H1 (cell line): ENCODE results near the gene LRRC28. TPM values are rescaled to one million over a fixed set of nuclear protein-coding genes. Genes with fewer than 3 reads are reported as not detected.

Experiments
- CTCF ChIA-PET: fragments of 300-600 bp; sonication (Branson Sonifier 250); formaldehyde crosslinking; loops from one replicate; lab custom pipeline; 2021; ENCODE audit not compliant: partially characterized antibody; lab: Charles Lee
- POLR2A ChIA-PET: fragments of 300-600 bp; sonication (Branson Sonifier 250); formaldehyde crosslinking; loops from one replicate; lab custom pipeline; 2021; ENCODE audit warnings: inconsistent platforms; ENCODE audit not compliant: partially characterized antibody; lab: Charles Lee
- DNase-seq, 2 experiments: peaks; one replicate each; pipeline versions ENCODE4 v3.0.0 to v3.0.0-alpha.2; 2010 to 2022; ENCODE audit warnings: low spot score in 2 of 2, low read depth in 1 of 2, mixed read lengths in 1 of 2
- FAIRE-seq: peaks from 2 replicates; lab custom pipeline; 2011; peaks lifted over from hg19 to GRCh38; lab: Jason Lieb, UNC
- H2AFZ ChIP-seq: 2 replicates; pipeline ENCODE4 v1.8.1; 2012; ENCODE audit warnings: low read length, inconsistent platforms
- H2AK5ac ChIP-seq: 2 replicates; pipeline ENCODE4 v1.6.1; 2013; ENCODE audit warnings: low read depth, low read length
- H2BK120ac ChIP-seq: replicated peaks from 2 replicates; pipeline ENCODE3; 2013; ENCODE audit warnings: low read depth, low read length, inconsistent platforms
- H2BK12ac ChIP-seq: 2 replicates; pipeline ENCODE4 v1.6.1; 2013; ENCODE audit warnings: low read depth, low read length
- H2BK15ac ChIP-seq: 2 replicates; pipeline ENCODE4 v1.6.1; 2013; ENCODE audit warnings: low read length
- H2BK20ac ChIP-seq: 2 replicates; pipeline ENCODE4 v1.6.1; 2013; ENCODE audit warnings: low read length
- H2BK5ac ChIP-seq: 2 replicates; pipeline ENCODE4 v1.6.1; 2013; ENCODE audit warnings: low read depth, low read length
- H3K14ac ChIP-seq: 2 replicates; pipeline ENCODE4 v1.6.1; 2013; ENCODE audit warnings: inconsistent platforms; ENCODE audit not compliant: insufficient read length
- H3K18ac ChIP-seq: 2 replicates; pipeline ENCODE4 v1.6.1; 2013; ENCODE audit warnings: low read length; ENCODE audit errors: extremely low read depth
- H3K23ac ChIP-seq: 2 replicates; pipeline ENCODE4 v1.6.1; 2013; ENCODE audit warnings: inconsistent platforms; ENCODE audit not compliant: insufficient read length
- H3K23me2 ChIP-seq: 2 replicates; pipeline ENCODE4 v1.6.1; 2013; ENCODE audit warnings: low read depth, low read length
- H3K27ac ChIP-seq: 2 replicates; pipeline ENCODE4 v1.6.1; 2011; ENCODE audit warnings: low read depth, low read length, inconsistent platforms
- H3K27me3 ChIP-seq, 4 experiments: replicated peaks in 1 of 4; 1 replicate in 1 of 4; 2 replicates in 3 of 4; pipeline versions ENCODE4 v1.6.1 to v1.8.1; 2011 to 2013; ENCODE audit warnings: low read length in 3 of 4, mild to moderate bottlenecking in 3 of 4, inconsistent platforms in 2 of 4, mixed read lengths in 2 of 4, moderate library complexity in 1 of 4; ENCODE audit not compliant: control insufficient read depth in 3 of 4, insufficient read depth in 3 of 4; ENCODE audit errors: extremely low read depth in 1 of 4
- H3K36me3 ChIP-seq, 4 experiments: 2 replicates each; pipeline versions ENCODE4 v1.6.1 to v1.8.1; 2011 to 2013; ENCODE audit warnings: mild to moderate bottlenecking in 4 of 4, low read length in 3 of 4, moderate library complexity in 2 of 4, control low read depth in 1 of 4, inconsistent platforms in 1 of 4; ENCODE audit not compliant: insufficient read depth in 4 of 4, control insufficient read depth in 2 of 4
- H3K4ac ChIP-seq: replicated peaks from 2 replicates; pipeline ENCODE3; 2013; ENCODE audit warnings: low read length, low read depth, mixed read lengths, inconsistent platforms; ENCODE audit not compliant: insufficient read length
- H3K4me1 ChIP-seq, 4 experiments: replicated peaks in 1 of 4; 1 replicate in 1 of 4; 2 replicates in 3 of 4; pipeline versions ENCODE4 v1.6.1 to v1.8.1; 2011 to 2013; ENCODE audit warnings: low read length in 3 of 4, inconsistent platforms in 2 of 4, mixed read lengths in 1 of 4; ENCODE audit not compliant: insufficient read depth in 4 of 4, control insufficient read depth in 3 of 4
- H3K4me2 ChIP-seq, 2 experiments: 2 replicates each; pipeline versions ENCODE4 v1.6.1 to v1.8.1; 2011 to 2013; ENCODE audit warnings: low read depth in 2 of 2, low read length in 2 of 2, control low read depth in 1 of 2, inconsistent platforms in 1 of 2, mild to moderate bottlenecking in 1 of 2; ENCODE audit not compliant: insufficient read depth in 1 of 2
- H3K4me3 ChIP-seq, 4 experiments: fragments of 200-600, 300-600 bp in 1 of 4; sonication (generic), shearing (Covaris generic), sonication (Bioruptor Twin) in 1 of 4; 2 replicates each; pipeline versions ENCODE4 v1.5.1 to v1.8.1; 2011 to 2016; ENCODE audit warnings: low read length in 4 of 4, low read depth in 3 of 4, control low read depth in 2 of 4, inconsistent platforms in 2 of 4, mild to moderate bottlenecking in 2 of 4, mixed read lengths in 1 of 4, moderate library complexity in 1 of 4; ENCODE audit not compliant: insufficient read depth in 2 of 4; ENCODE audit errors: extremely low read depth in 1 of 4
- H3K56ac ChIP-seq: replicated peaks from 2 replicates; pipeline ENCODE3; 2013; ENCODE audit warnings: low read depth, mild to moderate bottlenecking, mixed read lengths, low read length, inconsistent platforms; ENCODE audit not compliant: insufficient read length
- H3K79me1 ChIP-seq: 2 replicates; pipeline ENCODE4 v1.6.1; 2013; ENCODE audit warnings: low read depth, low read length, control low read depth
- H3K79me2 ChIP-seq, 2 experiments: 2 replicates each; pipeline versions ENCODE4 v1.6.1 to v1.8.1; 2012 to 2013; ENCODE audit warnings: low read length in 2 of 2, mild to moderate bottlenecking in 2 of 2, inconsistent platforms in 1 of 2; ENCODE audit not compliant: insufficient read depth in 2 of 2, control insufficient read depth in 1 of 2
- H3K9ac ChIP-seq, 4 experiments: replicated peaks in 1 of 4; 1 replicate in 1 of 4; 2 replicates in 3 of 4; pipeline versions ENCODE4 v1.6.1 to v1.8.1; 2011 to 2013; ENCODE audit warnings: low read depth in 3 of 4, low read length in 3 of 4, control low read depth in 2 of 4, mild to moderate bottlenecking in 2 of 4, moderate library complexity in 2 of 4, inconsistent platforms in 1 of 4; ENCODE audit errors: extremely low read depth in 1 of 4
- H3K9me3 ChIP-seq, 2 experiments: 2 replicates each; pipeline versions ENCODE4 v1.6.1 to v1.8.1; 2012 to 2013; ENCODE audit warnings: mild to moderate bottlenecking in 2 of 2, moderate library complexity in 2 of 2, control low read depth in 1 of 2, inconsistent platforms in 1 of 2, low read depth in 1 of 2, low read length in 1 of 2, mixed read lengths in 1 of 2; ENCODE audit not compliant: insufficient read depth in 2 of 2
- H4K20me1 ChIP-seq, 2 experiments: replicated peaks in 1 of 2; 2 replicates each; pipeline versions ENCODE3 to v1.8.1; 2011 to 2013; ENCODE audit warnings: inconsistent platforms in 2 of 2, low read length in 2 of 2, mild to moderate bottlenecking in 1 of 2; ENCODE audit not compliant: insufficient read depth in 2 of 2, control insufficient read depth in 1 of 2
- H4K5ac ChIP-seq: 2 replicates; pipeline ENCODE4 v1.6.1; 2013; ENCODE audit warnings: low read length, low read depth, mixed read lengths, inconsistent platforms; ENCODE audit not compliant: insufficient read length
- H4K8ac ChIP-seq: 2 replicates; pipeline ENCODE4 v1.8.0; 2013; ENCODE audit warnings: mild to moderate bottlenecking, moderate library complexity, low read length, inconsistent platforms; ENCODE audit not compliant: insufficient read depth; ENCODE audit errors: extremely low read depth
- H4K91ac ChIP-seq: replicated peaks from 2 replicates; pipeline ENCODE3; 2013; ENCODE audit warnings: low read length, mixed read lengths, inconsistent platforms; ENCODE audit not compliant: insufficient read length
- CBX5 ChIP-seq: fragments of 300-800, 300-1000 bp; sonication (generic); IDR thresholded peaks from 2 replicates; pipeline ENCODE4 v1.7.1; 2016; ENCODE audit warnings: antibody characterized with exemption, low read length, low read depth
- GABPA ChIP-seq: IDR thresholded peaks from 2 replicates; pipeline ENCODE4 v1.6.1; 2011; ENCODE audit warnings: mild to moderate bottlenecking, low read length, moderate library complexity, borderline replicate concordance; ENCODE audit not compliant: insufficient read depth
- RNF2 ChIP-seq: fragments of 200-900, 300-1000 bp; sonication (generic); IDR thresholded peaks from 2 replicates; pipeline ENCODE4 v1.7.1; 2016; ENCODE audit warnings: borderline replicate concordance, low read depth, mild to moderate bottlenecking, antibody characterized with exemption, low read length; ENCODE audit not compliant: poor library complexity, severe bottlenecking; ENCODE audit errors: missing control alignments
- SAP30 ChIP-seq: fragments of 300-600 bp; sonication (generic); IDR thresholded peaks from 2 replicates; pipeline ENCODE4 v1.7.1; 2012; ENCODE audit warnings: low read length, moderate library complexity, mild to moderate bottlenecking, inconsistent platforms; ENCODE audit not compliant: insufficient read depth, insufficient replicate concordance
- WGBS, 2 experiments: shearing (Covaris generic) in 1 of 2; methylation state at CpG; one replicate each; pipeline versions ENCODE4 v1.1.6 to v1.1.7; 2013 to 2015; ENCODE audit warnings: low lambda C conversion rate in 2 of 2, mixed read lengths in 2 of 2, inconsistent platforms in 1 of 2, low coverage in 1 of 2, missing lambda C conversion rate in 1 of 2; ENCODE audit not compliant: insufficient replicate concordance in 2 of 2, insufficient coverage in 1 of 2, insufficient read length in 1 of 2; ENCODE audit errors: extremely low coverage in 1 of 2, missing lambda C conversion rate in 1 of 2; 5-methylcytosine and 5-hydroxymethylcytosine counted together
- polyA plus RNA-seq, 7 experiments: library from polyadenylated mRNA; depleted of rRNA in 3 of 7; stranded (reverse) in 5 of 7; unstranded in 2 of 7; fragments of >200 nt in 5 of 7; fragments of 200-250 nt in 2 of 7; gene quantifications; 1 replicate in 5 of 7; 2 replicates in 1 of 7; 4 replicates in 1 of 7; pipeline versions ENCODE4 v1.2.1 to v1.2.3, GENCODE V29; 2011 to 2013; ENCODE audit warnings: missing spikeins in 2 of 7, mixed read lengths in 2 of 7
- total RNA-seq: library from RNA; stranded (reverse); fragmentation: NEBNext Ultra II Directional; extraction: Animal tissue kit (Norgen Biotek cat#: 25700); gene quantifications from 2 replicates; pipeline ENCODE4 v1.2.1, GENCODE V29; 2021

LRRC28 gene
- total and polyA plus RNA-seq, 2 of the 8 experiments (the other 6 are each of a cell fraction or from before 2014, with no cell fraction given): 20.2 to 23.3 TPM

DNA sequence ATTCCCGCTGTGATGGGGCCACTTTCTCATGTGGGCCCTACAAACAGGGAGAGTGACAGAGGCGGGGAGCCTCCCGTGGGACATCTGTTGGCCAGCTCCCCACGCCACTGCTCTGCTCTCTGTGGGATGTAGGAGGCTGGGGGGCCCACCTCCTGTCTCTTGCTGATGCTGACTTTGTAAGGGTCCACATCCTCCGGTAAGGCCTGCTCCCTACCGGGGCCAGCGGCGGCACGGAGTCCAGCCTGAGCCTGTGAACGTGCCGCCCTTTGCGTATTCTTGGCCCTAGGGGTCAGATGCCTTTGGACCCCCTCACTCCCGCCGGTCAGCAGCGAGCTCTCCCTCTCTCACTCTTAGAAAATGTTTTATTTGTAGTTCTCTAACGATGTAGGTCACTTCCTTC, 153.2 kb downstream of the LRRC28 start:
- CTCF ChIA-PET: interaction anchor here (0.9 to 1.5 kb wide), 4 partner anchors 117 to 300 kb away, joined by 3 to 6 read pairs (median 4); no protein-coding TSS in a partner anchor
- H3K9me3 ChIP-seq: no peaks in the 10 kb centered on the region
- H4K5ac ChIP-seq: no peak overlapping the region
- no peaks in the 10 kb centered on the region for H4K20me1 ChIP-seq
- no peak overlapping the region for H3K4me3 ChIP-seq
- H3K27me3 ChIP-seq: no peaks in the 10 kb centered on the region
- no peaks in the 10 kb centered on the region for H3K79me2 ChIP-seq
- H3K4me1 ChIP-seq: peaks cover 0 to 3% (median 0%) of the 10 kb centered on the region in 4 experiments; a peak in 2 of 7 replicates
- H2BK15ac ChIP-seq: no peak overlapping the region
- no peak overlapping the region for H3K4me2 ChIP-seq
- no peak overlapping the region for H2BK5ac ChIP-seq
- 87% methylated on average over 16 of the region's 16 CpGs; no CpG with 5 or more reads in 1 of the 2 experiments for WGBS, 2 experiments
- TF ChIP-seq SAP30 (no peak), CBX5 (no peak), RNF2 (no peak), GABPA (no peak)
- no peak overlapping the region for H4K8ac ChIP-seq
- no peak overlapping the region for H3K18ac ChIP-seq
- POLR2A ChIA-PET: no interaction called here
- H3K14ac ChIP-seq: no peak overlapping the region
- H2BK120ac ChIP-seq: no peak overlapping the region
- H3K36me3 ChIP-seq: no peaks in the 10 kb centered on the region
- no peak overlapping the region for H3K56ac ChIP-seq
- no peak overlapping the region for H2AK5ac ChIP-seq
- no peak overlapping the region for H2BK20ac ChIP-seq
- no peak overlapping the region for H2BK12ac ChIP-seq
- H3K4ac ChIP-seq: no peak overlapping the region
- no peak overlapping the region for H2AFZ ChIP-seq
- no peak overlapping the region for H3K9ac ChIP-seq
- no peaks in the 10 kb centered on the region for H3K79me1 ChIP-seq
- FAIRE-seq (no peak), DNase-seq (no peak)
- H3K27ac ChIP-seq: no peak overlapping the region
- H3K23ac ChIP-seq: no peak overlapping the region
- no peaks in the 10 kb centered on the region for H3K23me2 ChIP-seq
- H4K91ac ChIP-seq: no peak overlapping the region
